ENCODE results near the gene GMDS. TPM values are rescaled to one million over a fixed set of nuclear protein-coding genes. Genes with fewer than 3 reads are reported as not detected.

Gene GMDS
- total RNA-seq, 2 experiments from 2014 or later, result 30.3 to 38.5 TPM

GRCh38 chr6:2102966-2103365, 142.4 kb downstream of the GMDS start:
- H3K4me3 Mint-ChIP-seq, result no peak overlapping the region
- ChIA-PET POLR2A (no interaction called here), CTCF (interaction anchor here (1.0 to 1.9 kb wide), 2 partner anchors 251 to 507 kb away, joined by 3 to 13 read pairs; no protein-coding TSS in a partner anchor)
- DNase-seq (no peak), ATAC-seq (no peak)
- H3K9me3 Mint-ChIP-seq (ENCODE audit: insufficient read depth), result no peaks in the 10 kb centered on the region
- no peaks in the 10 kb centered on the region for H3K36me3 Mint-ChIP-seq (ENCODE audit: low read depth)
- H3K27ac Mint-ChIP-seq, result no peak overlapping the region
- no peaks in the 10 kb centered on the region for H3K27me3 Mint-ChIP-seq (ENCODE audit: low read depth)
- no peaks in the 10 kb centered on the region for H3K4me1 Mint-ChIP-seq (ENCODE audit: low read depth)

- POLR2A ChIA-PET, result no interaction called here
- no peak overlapping the region for H3K27ac Mint-ChIP-seq
- H3K27me3 Mint-ChIP-seq (ENCODE audit: low read depth), result no peaks in the 10 kb centered on the region
- no peaks in the 10 kb centered on the region for H3K9me3 Mint-ChIP-seq (ENCODE audit: insufficient read depth)
- DNase-seq (no peak), ATAC-seq (no peak)
- H3K36me3 Mint-ChIP-seq (ENCODE audit: low read depth), result no peaks in the 10 kb centered on the region
- H3K4me1 Mint-ChIP-seq (ENCODE audit: low read depth), result no peaks in the 10 kb centered on the region
- CTCF ChIA-PET, result interaction anchor here (1.0 kb wide), 1 partner anchor 251 kb away, joined by 3 read pairs; no protein-coding TSS in a partner anchor
- no peak overlapping the region for H3K4me3 Mint-ChIP-seq
These were observed 143.0 kb downstream of the GMDS start for GRCh38 chr6:2102316-2102883.

GRCh38 chr6:2101213-2101612, 144.2 kb downstream of the GMDS start:
- Mint-ChIP-seq H3K36me3 (ENCODE audit: low read depth) (no peaks in the 10 kb centered on the region), H3K9me3 (ENCODE audit: insufficient read depth) (no peaks in the 10 kb centered on the region), H3K4me1 (ENCODE audit: low read depth) (no peaks in the 10 kb centered on the region), H3K27ac (no peak overlapping the region), H3K27me3 (ENCODE audit: low read depth) (no peaks in the 10 kb centered on the region), H3K4me3 (no peak overlapping the region)
- ChIA-PET CTCF (no interaction called here), POLR2A (no interaction called here)
- DNase-seq, result no peak
- ATAC-seq, result no peak

GRCh38 chr6:2099870-2100269, 145.5 kb downstream of the GMDS start:
- Mint-ChIP-seq H3K27me3 (ENCODE audit: low read depth) (no peaks in the 10 kb centered on the region), H3K4me1 (ENCODE audit: low read depth) (no peaks in the 10 kb centered on the region), H3K27ac (no peak overlapping the region), H3K4me3 (no peak overlapping the region), H3K9me3 (ENCODE audit: insufficient read depth) (no peaks in the 10 kb centered on the region), H3K36me3 (ENCODE audit: low read depth) (no peaks in the 10 kb centered on the region)
- CTCF ChIA-PET, result no interaction called here
- POLR2A ChIA-PET, result no interaction called here
- no peak for ATAC-seq
- no peak for DNase-seq

GRCh38 chr6:2097464-2097863, 147.9 kb downstream of the GMDS start:
- ChIA-PET POLR2A (no interaction called here), CTCF (interaction anchor here (1.1 kb wide), 1 partner anchor 13 kb away, joined by 3 read pairs; no protein-coding TSS in a partner anchor)
- H3K4me3 Mint-ChIP-seq, result no peak overlapping the region
- H3K4me1 Mint-ChIP-seq (ENCODE audit: low read depth), result no peaks in the 10 kb centered on the region
- no peaks in the 10 kb centered on the region for H3K9me3 Mint-ChIP-seq (ENCODE audit: insufficient read depth)
- no peaks in the 10 kb centered on the region for H3K36me3 Mint-ChIP-seq (ENCODE audit: low read depth)
- DNase-seq, result no peak
- no peak overlapping the region for H3K27ac Mint-ChIP-seq
- H3K27me3 Mint-ChIP-seq (ENCODE audit: low read depth), result no peaks in the 10 kb centered on the region
- no peak for ATAC-seq

GRCh38 chr6:2094642-2095041, 150.8 kb downstream of the GMDS start:
- DNase-seq (no peak), ATAC-seq (no peak)
- CTCF ChIA-PET, result interaction anchor here (1.0 to 1.9 kb wide), 2 partner anchors 10 to 498 kb away, joined by 3 to 5 read pairs; no protein-coding TSS in a partner anchor
- H3K4me1 Mint-ChIP-seq (ENCODE audit: low read depth), result no peaks in the 10 kb centered on the region
- POLR2A ChIA-PET, result no interaction called here
- peaks cover 2% of the 10 kb centered on the region for H3K36me3 Mint-ChIP-seq (ENCODE audit: low read depth)
- H3K9me3 Mint-ChIP-seq (ENCODE audit: insufficient read depth), result no peaks in the 10 kb centered on the region
- no peak overlapping the region for H3K27ac Mint-ChIP-seq
- no peak overlapping the region for H3K4me3 Mint-ChIP-seq
- H3K27me3 Mint-ChIP-seq (ENCODE audit: low read depth), result no peaks in the 10 kb centered on the region

- ATAC-seq (no peak), DNase-seq (no peak)
- peaks cover 18% of the 10 kb centered on the region for H3K4me1 Mint-ChIP-seq (ENCODE audit: low read depth)
- peaks cover 11% of the 10 kb centered on the region for H3K27me3 Mint-ChIP-seq (ENCODE audit: low read depth)
- ChIA-PET CTCF (no interaction called here), POLR2A (interaction anchor here (0.8 kb wide), 1 partner anchor 93 kb away, joined by 3 read pairs; no protein-coding TSS in a partner anchor)
- H3K36me3 Mint-ChIP-seq (ENCODE audit: low read depth), result peaks cover 2% of the 10 kb centered on the region
- H3K4me3 Mint-ChIP-seq, result no peak overlapping the region
- no peaks in the 10 kb centered on the region for H3K9me3 Mint-ChIP-seq (ENCODE audit: insufficient read depth)
- H3K27ac Mint-ChIP-seq, result no peak overlapping the region
These were observed 159.0 kb downstream of the GMDS start for GRCh38 chr6:2086326-2086965.

- POLR2A ChIA-PET, result no interaction called here
- Mint-ChIP-seq H3K4me3 (no peak overlapping the region), H3K4me1 (ENCODE audit: low read depth) (peaks cover 26% of the 10 kb centered on the region), H3K27me3 (ENCODE audit: low read depth) (peaks cover 11% of the 10 kb centered on the region), H3K36me3 (ENCODE audit: low read depth) (peaks cover under 1% of the 10 kb centered on the region), H3K9me3 (ENCODE audit: insufficient read depth) (no peaks in the 10 kb centered on the region), H3K27ac (no peak overlapping the region)
- no peak for DNase-seq
- no peak for ATAC-seq
- CTCF ChIA-PET, result no interaction called here
These were observed 159.7 kb downstream of the GMDS start for GRCh38 chr6:2085657-2086056.

- Mint-ChIP-seq H3K9me3 (ENCODE audit: insufficient read depth) (peaks cover 30% of the 10 kb centered on the region), H3K4me3 (peak overlapping the region; percentile 2), H3K27ac (peak overlapping the region; percentile 5), H3K27me3 (ENCODE audit: low read depth) (peaks cover 23% of the 10 kb centered on the region), H3K4me1 (ENCODE audit: low read depth) (peaks cover 37% of the 10 kb centered on the region), H3K36me3 (ENCODE audit: low read depth) (peaks cover 16% of the 10 kb centered on the region)
- peak; percentile 71 for DNase-seq
- POLR2A ChIA-PET, result interaction anchor here (0.6 kb wide), 2 partner anchors 29 to 162 kb away, joined by 3 read pairs; no protein-coding TSS in a partner anchor
- ATAC-seq, result peak; percentile 91
- CTCF ChIA-PET, result interaction anchor here (1.4 to 1.5 kb wide), 2 partner anchors 23 to 128 kb away, joined by 3 to 4 read pairs; no protein-coding TSS in a partner anchor
These were observed 164.0 kb downstream of the GMDS start for GRCh38 chr6:2081155-2082138.

GRCh38 chr6:2078888-2079287, 166.5 kb downstream of the GMDS start:
- ChIA-PET POLR2A (no interaction called here), CTCF (no interaction called here)
- Mint-ChIP-seq H3K4me3 (no peak overlapping the region), H3K27ac (no peak overlapping the region), H3K9me3 (ENCODE audit: insufficient read depth) (peaks cover 30% of the 10 kb centered on the region), H3K36me3 (ENCODE audit: low read depth) (peaks cover 20% of the 10 kb centered on the region), H3K4me1 (ENCODE audit: low read depth) (peaks cover 37% of the 10 kb centered on the region), H3K27me3 (ENCODE audit: low read depth) (peaks cover 20% of the 10 kb centered on the region)
- DNase-seq (no peak), ATAC-seq (no peak)

- ATAC-seq (no peak), DNase-seq (no peak)
- Mint-ChIP-seq H3K36me3 (ENCODE audit: low read depth) (peaks cover 20% of the 10 kb centered on the region), H3K4me1 (ENCODE audit: low read depth) (peaks cover 32% of the 10 kb centered on the region), H3K27ac (no peak overlapping the region), H3K27me3 (ENCODE audit: low read depth) (peaks cover 16% of the 10 kb centered on the region), H3K9me3 (ENCODE audit: insufficient read depth) (peaks cover 30% of the 10 kb centered on the region), H3K4me3 (no peak overlapping the region)
- POLR2A ChIA-PET, result no interaction called here
- CTCF ChIA-PET, result no interaction called here
These were observed 167.6 kb downstream of the GMDS start for GRCh38 chr6:2077826-2078225.

- H3K9me3 Mint-ChIP-seq (ENCODE audit: insufficient read depth), result peaks cover 18% of the 10 kb centered on the region
- ChIA-PET CTCF (no interaction called here), POLR2A (no interaction called here)
- H3K4me3 Mint-ChIP-seq, result no peak overlapping the region
- no peaks in the 10 kb centered on the region for H3K4me1 Mint-ChIP-seq (ENCODE audit: low read depth)
- peaks cover 8% of the 10 kb centered on the region for H3K27me3 Mint-ChIP-seq (ENCODE audit: low read depth)
- DNase-seq, result no peak
- no peak for ATAC-seq
- peaks cover 11% of the 10 kb centered on the region for H3K36me3 Mint-ChIP-seq (ENCODE audit: low read depth)
- no peak overlapping the region for H3K27ac Mint-ChIP-seq
These were observed 171.9 kb downstream of the GMDS start for GRCh38 chr6:2073476-2073875.

All from activated CD8-positive, alpha-beta T cell treated with anti-CD3 and anti-CD28 coated beads, Interleukin-2, amount 10 ng/mL, durations not matched to agents 7 days and 5 days (primary cell).